Thymus (tissue), 11 donors: ENCODE results near the gene SLC1A1. TPM values are rescaled to one million over a fixed set of nuclear protein-coding genes. Genes with fewer than 3 reads are reported as not detected.
A peak's percentile ranks its signal among the peaks of the same experiment; 100 is the strongest.

Experiments
- DNase-seq, 9 donors: peaks; one replicate each; pipeline ENCODE4 v3.0.0-alpha.2; 2013; ENCODE audit warnings: low spot score in 9 of 9, low read depth in 6 of 9, missing footprints in 1 of 9
- H3K27ac ChIP-seq, 2 donors: one replicate each; pipeline ENCODE4 v1.5.1; 2013; ENCODE audit warnings: control low read depth in 1 of 2, low read depth in 1 of 2, low read length in 1 of 2, mild to moderate bottlenecking in 1 of 2, moderate library complexity in 1 of 2
- H3K27me3 ChIP-seq, 2 donors: one replicate each; pipeline ENCODE4 v1.5.1; 2013; ENCODE audit warnings: low read length in 1 of 2; ENCODE audit not compliant: control insufficient read depth in 2 of 2, insufficient read depth in 1 of 2
- H3K36me3 ChIP-seq, 2 donors: one replicate each; pipeline ENCODE4 v1.5.1; 2013; ENCODE audit warnings: low read length in 1 of 2, mild to moderate bottlenecking in 1 of 2, moderate library complexity in 1 of 2; ENCODE audit not compliant: control insufficient read depth in 2 of 2, insufficient read depth in 2 of 2
- H3K4me1 ChIP-seq, 2 donors: one replicate each; pipeline ENCODE4 v1.5.1; 2013; ENCODE audit warnings: low read length in 2 of 2; ENCODE audit not compliant: control insufficient read depth in 2 of 2, insufficient read depth in 2 of 2
- H3K4me3 ChIP-seq, 2 donors: one replicate each; pipeline ENCODE4 v1.5.1; 2013; ENCODE audit warnings: low read length in 2 of 2, control low read depth in 1 of 2, mild to moderate bottlenecking in 1 of 2
- H3K9me3 ChIP-seq, 2 donors: one replicate each; pipeline ENCODE4 v1.5.1; 2013; ENCODE audit warnings: low read length in 1 of 2, mild to moderate bottlenecking in 1 of 2; ENCODE audit not compliant: control insufficient read depth in 2 of 2, insufficient read depth in 1 of 2
- WGBS: extraction: QIAGEN DNeasy Blood & Tissue Kit; methylation state at CpG from one replicate; pipeline ENCODE4 v1.1.7; 2013; 5-methylcytosine and 5-hydroxymethylcytosine counted together
- polyA plus RNA-seq: library from polyadenylated mRNA; stranded (reverse); fragments of 200-250 nt; gene quantifications from one replicate; pipeline ENCODE4 v1.2.3, GENCODE V29; 2013
- total RNA-seq: library from RNA; stranded (reverse); fragments of 120-200 nt; gene quantifications from one replicate; pipeline ENCODE4 v1.2.4, GENCODE V29; 2013
- donor health status: healthy.

SLC1A1 gene
- total and polyA plus RNA-seq, 2 donors, result 0.42 to 0.59 TPM

- Histone ChIP-seq H3K4me3 (no peak overlapping the region), H3K4me1 (peaks cover 0 to 6% of the 10 kb centered on the region in 2 donors), H3K27ac (no peak overlapping the region), H3K27me3 (peaks cover 2% of the 10 kb centered on the region in 2 donors), H3K9me3 (no peaks in the 10 kb centered on the region), H3K36me3 (no peaks in the 10 kb centered on the region)
- 10% methylated on average over 2 of the region's 2 CpGs for WGBS
- DNase-seq, result no peak
These were observed 72.8 kb downstream of the SLC1A1 start for GRCh38 chr9:4563105-4563504.

GRCh38 chr9:4566806-4567205 is 76.5 kb downstream of the SLC1A1 start:
- H3K4me1 ChIP-seq, result peaks cover 0 to 6% of the 10 kb centered on the region in 2 donors
- 92% methylated on average over 2 of the region's 2 CpGs for WGBS
- H3K27me3 ChIP-seq, result peaks cover 2% of the 10 kb centered on the region in 2 donors

DNA sequence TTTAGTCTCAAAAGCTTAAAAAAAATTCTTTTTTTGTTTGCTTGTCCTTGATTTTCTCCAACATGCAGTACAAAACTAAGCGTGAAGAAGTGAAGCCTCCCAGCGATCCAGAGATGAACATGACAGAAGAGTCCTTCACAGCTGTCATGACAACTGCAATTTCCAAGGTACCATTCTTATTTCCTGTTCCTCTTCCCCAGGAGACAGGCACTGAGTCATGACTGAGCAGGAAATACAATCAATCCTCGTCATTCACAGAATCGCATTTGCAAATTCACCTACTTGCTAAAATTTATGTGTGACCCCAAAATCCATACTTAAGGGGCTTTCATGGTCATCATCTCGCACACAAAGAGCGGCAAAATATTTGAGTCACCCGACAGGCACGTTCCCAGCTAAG is 77.3 kb downstream of the SLC1A1 start:
- DNase-seq, result no peak
- peaks cover 2% of the 10 kb centered on the region in 2 donors for H3K27me3 ChIP-seq
- peaks cover 0 to 6% of the 10 kb centered on the region in 2 donors for H3K4me1 ChIP-seq
- H3K9me3 ChIP-seq, result no peaks in the 10 kb centered on the region
- no peak overlapping the region for H3K4me3 ChIP-seq
- H3K36me3 ChIP-seq, result no peaks in the 10 kb centered on the region
- 77% methylated on average over 8 of the region's 8 CpGs for WGBS
- H3K27ac ChIP-seq, result no peak overlapping the region

More at GRCh38 chr9:4566806-4567205, 76.5 kb downstream of the SLC1A1 start:
- no peaks in the 10 kb centered on the region for H3K9me3 ChIP-seq
- H3K36me3 ChIP-seq, result no peaks in the 10 kb centered on the region
- H3K4me3 ChIP-seq, result no peak overlapping the region
- DNase-seq, result no peak
- no peak overlapping the region for H3K27ac ChIP-seq

GRCh38 chr9:4569101-4569500 is 78.8 kb downstream of the SLC1A1 start:
- Histone ChIP-seq H3K27ac (no peak overlapping the region), H3K4me1 (peaks cover 2 to 5% of the 10 kb centered on the region in 2 donors), H3K4me3 (no peak overlapping the region), H3K9me3 (no peaks in the 10 kb centered on the region), H3K27me3 (peaks cover 0 to 1% of the 10 kb centered on the region in 2 donors), H3K36me3 (no peaks in the 10 kb centered on the region)
- DNase-seq, result no peak

GRCh38 chr9:4572184-4572826 is 82.0 kb downstream of the SLC1A1 start:
- H3K27ac ChIP-seq, result peak overlapping the region in 1 of 2 donors; percentile 21
- H3K27me3 ChIP-seq, result peaks cover 0 to 2% of the 10 kb centered on the region in 2 donors
- peak in 1 of 9 donors; percentile 52 for DNase-seq
- WGBS, result 55% methylated on average over 5 of the region's 5 CpGs
- H3K4me3 ChIP-seq, result no peak overlapping the region
- peaks cover 2 to 9% of the 10 kb centered on the region in 2 donors for H3K4me1 ChIP-seq
- no peaks in the 10 kb centered on the region for H3K9me3 ChIP-seq
- H3K36me3 ChIP-seq, result no peaks in the 10 kb centered on the region

GRCh38 chr9:4573176-4573575 is 82.9 kb downstream of the SLC1A1 start:
- no peak for DNase-seq
- Histone ChIP-seq H3K4me1 (peaks cover 2 to 6% of the 10 kb centered on the region in 2 donors), H3K4me3 (no peak overlapping the region), H3K27ac (no peak overlapping the region), H3K36me3 (no peaks in the 10 kb centered on the region), H3K27me3 (peaks cover 0 to 2% of the 10 kb centered on the region in 2 donors), H3K9me3 (no peaks in the 10 kb centered on the region)
- WGBS, result 84% methylated on average over 4 of the region's 4 CpGs

GRCh38 chr9:4573634-4574389 is 83.5 kb downstream of the SLC1A1 start:
- no peak for DNase-seq
- no peak overlapping the region for H3K4me3 ChIP-seq
- no peak overlapping the region for H3K27ac ChIP-seq

GRCh38 chr9:4574657-4575243 is 84.5 kb downstream of the SLC1A1 start:
- no peak overlapping the region for H3K27ac ChIP-seq
- peaks cover 0 to 2% of the 10 kb centered on the region in 2 donors for H3K27me3 ChIP-seq
- H3K36me3 ChIP-seq, result no peaks in the 10 kb centered on the region
- no peak for DNase-seq
- no peaks in the 10 kb centered on the region for H3K9me3 ChIP-seq
- no peak overlapping the region for H3K4me3 ChIP-seq
- H3K4me1 ChIP-seq, result peaks cover 2 to 6% of the 10 kb centered on the region in 2 donors
- WGBS, result 85% methylated on average over 7 of the region's 7 CpGs

More at GRCh38 chr9:4573634-4574389, 83.5 kb downstream of the SLC1A1 start:
- 92% methylated on average over 5 of the region's 5 CpGs for WGBS
- Histone ChIP-seq H3K27me3 (peaks cover 0 to 2% of the 10 kb centered on the region in 2 donors), H3K36me3 (no peaks in the 10 kb centered on the region), H3K9me3 (no peaks in the 10 kb centered on the region), H3K4me1 (peaks cover 2 to 6% of the 10 kb centered on the region in 2 donors)

GRCh38 chr9:4575997-4576396 is 85.7 kb downstream of the SLC1A1 start:
- H3K27me3 ChIP-seq, result peaks cover 0 to 2% of the 10 kb centered on the region in 2 donors
- H3K27ac ChIP-seq, result no peak overlapping the region
- 89% methylated on average over 8 of the region's 8 CpGs for WGBS
- no peaks in the 10 kb centered on the region for H3K9me3 ChIP-seq
- H3K4me3 ChIP-seq, result no peak overlapping the region
- H3K36me3 ChIP-seq, result no peaks in the 10 kb centered on the region
- DNase-seq, result no peak
- peaks cover 2 to 6% of the 10 kb centered on the region in 2 donors for H3K4me1 ChIP-seq
